HFF-Myc (cell line): ENCODE results near the gene SH3GL3.

Experiments
- DNase-seq: peaks from one replicate; pipeline ENCODE4 v3.0.0-alpha.2; 2011; ENCODE audit warnings: low read depth; ENCODE audit errors: extremely low read depth
- H3K4me3 ChIP-seq: replicated peaks from 2 replicates; pipeline ENCODE4 v1.5.1; 2011; ENCODE audit warnings: low read depth, mild to moderate bottlenecking, control low read depth, low read length
- TF ChIP-seq, protein P1 (sequence below): IDR thresholded peaks from 2 replicates; pipeline ENCODE4 v1.5.1; 2012; ENCODE audit warnings: mild to moderate bottlenecking, low read depth, low read length, control low read depth; ENCODE audit errors: missing control alignments

The SH3GL3 gene, protein sequence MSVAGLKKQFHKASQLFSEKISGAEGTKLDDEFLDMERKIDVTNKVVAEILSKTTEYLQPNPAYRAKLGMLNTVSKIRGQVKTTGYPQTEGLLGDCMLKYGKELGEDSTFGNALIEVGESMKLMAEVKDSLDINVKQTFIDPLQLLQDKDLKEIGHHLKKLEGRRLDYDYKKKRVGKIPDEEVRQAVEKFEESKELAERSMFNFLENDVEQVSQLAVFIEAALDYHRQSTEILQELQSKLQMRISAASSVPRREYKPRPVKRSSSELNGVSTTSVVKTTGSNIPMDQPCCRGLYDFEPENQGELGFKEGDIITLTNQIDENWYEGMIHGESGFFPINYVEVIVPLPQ

DNA sequence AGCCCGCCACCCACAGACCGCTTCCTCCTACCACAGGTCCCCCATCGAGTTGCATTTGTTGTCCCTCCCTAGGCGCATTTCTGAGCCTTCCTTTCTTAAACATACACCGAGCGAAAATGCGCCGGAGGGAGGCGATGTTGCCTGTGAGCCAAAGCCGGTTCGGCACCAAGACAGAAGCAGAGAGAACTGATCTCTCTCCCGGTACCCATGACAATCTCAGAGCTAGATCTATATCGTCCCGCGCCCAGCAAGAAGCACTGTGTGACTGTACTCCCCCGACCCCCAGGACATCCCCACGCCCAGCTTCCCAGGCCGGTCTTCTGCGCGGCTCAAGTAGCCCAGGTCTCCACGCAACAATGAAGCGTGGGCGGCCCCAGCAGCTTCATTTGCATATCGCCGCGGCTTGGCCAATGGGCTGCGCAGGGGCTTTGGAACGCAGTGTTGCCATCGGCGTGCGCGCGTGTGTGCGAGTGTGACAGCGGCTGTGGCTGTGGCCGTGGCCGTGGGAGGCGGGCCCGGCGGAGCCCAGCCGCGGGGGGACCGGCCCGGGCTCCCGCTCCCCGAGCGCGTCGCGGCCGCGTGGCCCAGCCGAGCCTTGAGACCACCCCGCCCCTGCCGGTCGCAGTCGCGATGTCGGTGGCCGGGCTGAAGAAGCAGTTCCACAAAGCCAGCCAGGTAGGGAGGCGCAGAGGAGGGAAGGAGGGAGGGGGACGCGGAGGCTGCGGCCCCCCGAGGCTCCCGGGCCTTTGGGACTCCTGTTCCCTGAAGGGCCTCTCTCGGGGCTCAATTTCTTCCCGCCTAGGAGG, at the start of gene SH3GL3:
Gene SH3GL3, plus strand, starts transcription at position 438 of the 806 bp plus-strand sequence. Its CDS starts 193 bp downstream, at position 631.
- TF ChIP-seq, protein P1, sequence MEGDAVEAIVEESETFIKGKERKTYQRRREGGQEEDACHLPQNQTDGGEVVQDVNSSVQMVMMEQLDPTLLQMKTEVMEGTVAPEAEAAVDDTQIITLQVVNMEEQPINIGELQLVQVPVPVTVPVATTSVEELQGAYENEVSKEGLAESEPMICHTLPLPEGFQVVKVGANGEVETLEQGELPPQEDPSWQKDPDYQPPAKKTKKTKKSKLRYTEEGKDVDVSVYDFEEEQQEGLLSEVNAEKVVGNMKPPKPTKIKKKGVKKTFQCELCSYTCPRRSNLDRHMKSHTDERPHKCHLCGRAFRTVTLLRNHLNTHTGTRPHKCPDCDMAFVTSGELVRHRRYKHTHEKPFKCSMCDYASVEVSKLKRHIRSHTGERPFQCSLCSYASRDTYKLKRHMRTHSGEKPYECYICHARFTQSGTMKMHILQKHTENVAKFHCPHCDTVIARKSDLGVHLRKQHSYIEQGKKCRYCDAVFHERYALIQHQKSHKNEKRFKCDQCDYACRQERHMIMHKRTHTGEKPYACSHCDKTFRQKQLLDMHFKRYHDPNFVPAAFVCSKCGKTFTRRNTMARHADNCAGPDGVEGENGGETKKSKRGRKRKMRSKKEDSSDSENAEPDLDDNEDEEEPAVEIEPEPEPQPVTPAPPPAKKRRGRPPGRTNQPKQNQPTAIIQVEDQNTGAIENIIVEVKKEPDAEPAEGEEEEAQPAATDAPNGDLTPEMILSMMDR: peak; percentile 41
- no peak for DNase-seq
- H3K4me3 ChIP-seq: peak within 1 kb of the TSS; percentile 50

DNA sequence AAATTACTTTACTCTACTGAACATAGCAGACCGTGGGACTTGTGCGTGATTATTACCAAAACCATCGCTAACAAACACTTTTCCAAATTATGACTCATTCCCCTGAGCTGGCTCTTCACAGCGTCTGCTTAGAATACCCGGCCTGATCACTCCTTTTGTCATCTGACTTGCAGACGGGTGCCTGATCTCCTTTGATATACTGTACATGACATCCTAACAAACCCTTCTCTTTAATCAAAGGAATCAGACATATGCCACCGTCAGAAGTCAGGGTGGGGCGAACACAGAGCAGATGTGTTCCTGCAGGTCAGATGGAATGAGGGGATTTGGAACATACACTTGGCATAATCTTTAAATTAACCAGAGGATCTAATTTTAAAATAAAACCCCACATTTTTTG, 48.5 kb upstream of the SH3GL3 start:
- TF ChIP-seq, protein P1: no peak
- H3K4me3 ChIP-seq: no peak overlapping the region
- DNase-seq: peak; percentile 44

DNA sequence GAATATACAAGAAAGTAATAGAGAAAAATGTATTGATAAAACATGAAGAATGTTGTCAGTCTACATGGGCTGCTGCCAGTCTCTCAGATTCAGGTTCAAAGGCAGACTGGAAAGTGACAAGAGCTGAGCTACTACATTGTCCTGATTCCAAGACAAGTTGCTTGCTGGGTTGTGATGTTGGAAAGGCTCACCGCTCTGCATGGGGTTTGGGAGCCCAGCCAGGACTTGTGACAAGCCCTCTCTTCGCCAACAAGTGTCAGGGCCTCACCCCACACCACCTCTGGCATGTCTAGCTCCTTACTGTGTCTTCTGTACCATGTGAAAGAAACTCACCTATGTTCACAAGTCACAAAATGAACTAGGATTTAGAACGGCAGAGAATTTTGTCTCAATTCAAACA, 43.0 kb upstream of the SH3GL3 start:
- no peak overlapping the region for H3K4me3 ChIP-seq
- no peak for DNase-seq
- TF ChIP-seq, protein P1: no peak

DNA sequence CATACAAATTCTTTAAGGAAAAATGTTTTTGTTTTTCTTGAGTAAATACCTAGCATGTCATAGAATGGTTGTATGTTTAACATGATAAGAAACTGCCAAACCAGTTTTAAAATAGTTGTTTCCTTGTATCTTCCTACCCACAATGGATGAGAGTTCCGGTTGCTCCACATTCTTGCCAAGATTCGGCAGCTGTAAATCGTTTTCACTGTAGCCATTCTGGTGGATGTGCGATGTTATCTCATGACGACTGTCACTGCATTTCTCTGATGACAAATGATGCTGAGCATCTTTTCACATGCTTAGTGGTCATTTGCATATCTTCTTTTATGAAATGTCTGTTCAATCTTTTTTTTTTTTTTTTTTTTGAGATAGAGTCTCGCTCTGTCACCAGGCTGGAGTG, 36.6 kb upstream of the SH3GL3 start:
- TF ChIP-seq, protein P1: no peak
- no peak overlapping the region for H3K4me3 ChIP-seq
- DNase-seq: no peak

DNA sequence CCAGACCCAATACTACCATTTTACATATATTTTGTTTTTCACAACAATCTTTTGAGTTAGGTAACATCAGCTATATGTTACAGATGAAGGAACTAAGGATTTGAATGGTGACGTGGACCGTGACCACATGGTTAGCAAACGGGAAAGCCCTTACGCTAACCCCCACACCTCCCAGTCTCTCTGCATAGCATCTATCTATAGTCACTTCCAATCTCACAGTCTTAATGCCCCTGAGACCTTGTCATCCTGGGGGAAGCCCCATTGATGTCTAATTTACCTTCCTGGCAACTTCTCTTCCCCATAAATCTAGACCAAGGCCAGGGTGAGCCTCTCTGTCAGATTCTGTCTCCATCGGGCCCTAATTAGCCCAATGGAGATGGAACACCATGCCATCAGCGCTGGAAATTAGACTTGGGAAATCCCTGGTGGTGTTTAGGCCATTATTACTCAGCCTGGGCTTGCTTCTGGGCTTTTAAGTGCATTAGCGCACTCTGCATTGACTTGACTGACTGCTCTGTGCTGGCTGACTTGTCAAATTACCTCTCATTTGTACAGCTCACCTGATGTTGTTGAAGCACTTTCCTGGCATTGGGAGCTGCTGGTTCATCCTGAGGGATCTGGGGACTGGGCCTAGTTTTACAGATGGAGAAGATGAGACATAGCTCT, 34.0 kb upstream of the SH3GL3 start:
- TF ChIP-seq, protein P1: no peak
- H3K4me3 ChIP-seq: no peak overlapping the region
- DNase-seq: no peak

DNA sequence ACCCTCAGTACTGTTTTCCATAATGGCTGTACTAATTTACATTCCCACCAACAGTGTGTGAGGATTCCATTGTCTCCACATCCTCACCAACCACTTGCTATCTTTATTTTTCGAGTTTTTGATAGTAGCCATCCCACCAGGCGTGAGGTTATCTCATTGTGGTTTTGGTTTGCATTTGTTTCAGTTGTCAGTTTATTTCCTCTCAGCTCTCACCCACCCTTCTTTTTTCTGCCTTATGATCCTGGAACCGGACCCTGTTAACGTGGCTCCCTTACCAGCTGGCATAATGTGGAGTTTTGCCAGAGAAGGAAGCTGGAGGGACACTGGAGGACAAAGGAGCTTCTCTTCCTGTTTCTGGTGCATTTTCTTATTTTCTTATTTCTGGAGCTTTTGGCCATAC, 25.1 kb upstream of the SH3GL3 start:
- H3K4me3 ChIP-seq: no peak overlapping the region
- no peak for DNase-seq
- TF ChIP-seq, protein P1: no peak
